Measurements from ENCODE around the gene NCKIPSD.

GRCh38 chr3:48630833-48631232 lies 54.9 kb downstream of the NCKIPSD start:
- no peak for TF ChIP-seq EZH2 (IDR thresholded peaks at IDR 0.05; ENCODE audit: borderline replicate concordance, low read length)
- TF ChIP-seq CTCF (conservative IDR thresholded peaks at IDR 0.05 in 1 of 2, IDR thresholded peaks at IDR 0.05 in 1 of 2; ENCODE audit: extremely low read depth in 1 of 2, insufficient read depth in 1 of 2, low read depth in 1 of 2, low read length in 2 of 2) = no peak

All from mammary epithelial cell (primary cell).